HG03432 (cell line): ENCODE measurements around the gene TUT4.

Experiments
- ATAC-seq: cut with Tn5 transposase; IDR thresholded peaks from one replicate; pipeline ENCODE4 v1.9.1; 2021; ENCODE audit warnings: mild to moderate bottlenecking, moderate library complexity; ENCODE audit not compliant: unreplicated experiment

The TUT4 gene

GRCh38 chr1:52476943-52477342, 75.9 kb downstream of the TUT4 start:
- ATAC-seq: no peak

GRCh38 chr1:52474807-52475206, 78.1 kb downstream of the TUT4 start:
- no peak for ATAC-seq

GRCh38 chr1:52473039-52473438, 79.9 kb downstream of the TUT4 start:
- no peak for ATAC-seq

- ATAC-seq: no peak
Measured at GRCh38 chr1:52472384-52472783, 80.5 kb downstream of the TUT4 start.

GRCh38 chr1:52469108-52469507, 83.8 kb downstream of the TUT4 start:
- no peak for ATAC-seq

GRCh38 chr1:52463891-52464290, 89.0 kb downstream of the TUT4 start:
- no peak for ATAC-seq

- ATAC-seq: no peak
Measured at GRCh38 chr1:52461821-52462220, 91.1 kb downstream of the TUT4 start.

GRCh38 chr1:52460694-52461093, 92.2 kb downstream of the TUT4 start:
- ATAC-seq: no peak

- no peak for ATAC-seq
Measured at GRCh38 chr1:52455686-52456085, 97.2 kb downstream of the TUT4 start.

- ATAC-seq: no peak
Measured at GRCh38 chr1:52454779-52455178, 98.1 kb downstream of the TUT4 start.

- ATAC-seq: no peak
Measured at GRCh38 chr1:52454127-52454526, 98.8 kb downstream of the TUT4 start.

- no peak for ATAC-seq
Measured at GRCh38 chr1:52444463-52444862, 108.4 kb downstream of the TUT4 start.

GRCh38 chr1:52439976-52440375, 112.9 kb downstream of the TUT4 start:
- no peak for ATAC-seq

- ATAC-seq: no peak
Measured at GRCh38 chr1:52436817-52437216, 116.1 kb downstream of the TUT4 start.

- ATAC-seq: no peak
Measured at GRCh38 chr1:52435650-52436049, 117.2 kb downstream of the TUT4 start.

GRCh38 chr1:52435211-52435610, 117.7 kb downstream of the TUT4 start:
- ATAC-seq: no peak

GRCh38 chr1:52432807-52433206, 120.1 kb downstream of the TUT4 start:
- ATAC-seq: no peak

GRCh38 chr1:52427152-52427551, 125.7 kb downstream of the TUT4 start:
- no peak for ATAC-seq

GRCh38 chr1:52426371-52426770, 126.5 kb downstream of the TUT4 start:
- no peak for ATAC-seq

GRCh38 chr1:52424813-52425212, 128.1 kb downstream of the TUT4 start:
- no peak for ATAC-seq

- ATAC-seq: no peak
Measured at GRCh38 chr1:52424231-52424636, 128.7 kb downstream of the TUT4 start.

- ATAC-seq: no peak
Measured at GRCh38 chr1:52423771-52424170, 129.1 kb downstream of the TUT4 start.

- no peak for ATAC-seq
Measured at GRCh38 chr1:52423055-52423454, 129.8 kb downstream of the TUT4 start.

GRCh38 chr1:52420713-52421112, 132.2 kb downstream of the TUT4 start:
- ATAC-seq: no peak
